ENCODE results near the gene JADE1.

JADE1 gene

DNA sequence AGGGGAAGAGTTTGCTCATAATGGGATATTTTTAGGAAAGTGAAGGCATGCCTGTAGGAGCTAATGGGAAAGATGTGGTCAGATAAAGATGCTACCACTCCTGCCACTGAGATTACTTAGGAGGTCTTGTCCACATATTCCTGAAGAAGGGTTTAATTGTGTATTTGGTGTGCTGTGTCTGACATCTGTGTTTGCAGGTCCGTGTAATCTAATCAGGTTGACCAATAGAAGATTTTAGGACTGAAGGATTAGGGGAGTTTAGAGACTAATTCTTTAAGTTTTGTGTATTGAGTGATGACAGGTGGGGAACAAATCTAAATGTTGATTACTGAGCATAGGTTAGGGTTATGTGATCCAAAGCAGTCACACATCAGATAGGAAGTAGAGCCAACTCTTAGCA lies 57.2 kb downstream of the JADE1 start:
- TF ChIP-seq POLR2AphosphoS5 (IDR thresholded peaks at IDR 0.05; ENCODE audit: low read depth, low read length) = no peak
- TF ChIP-seq SIN3A (IDR thresholded peaks at IDR 0.05; ENCODE audit: borderline replicate concordance, insufficient read depth, low read length) = no peak
- TF ChIP-seq TAF1 (IDR thresholded peaks at IDR 0.05; ENCODE audit: borderline replicate concordance, insufficient read depth, low read length) = no peak
- no peak for TF ChIP-seq REST (IDR thresholded peaks at IDR 0.05; ENCODE audit: insufficient read depth in 1 of 2, low read depth in 2 of 2, low read length in 2 of 2)
- TF ChIP-seq FOXP2 (optimal IDR thresholded peaks at IDR 0.05; ENCODE audit: borderline replicate concordance, extremely low read depth, extremely low read length, insufficient read depth) = no peak

GRCh38 chr4:128868758-128869157 lies 59.3 kb downstream of the JADE1 start:
- TF ChIP-seq TAF1 (IDR thresholded peaks at IDR 0.05; ENCODE audit: borderline replicate concordance, insufficient read depth, low read length) (no peak), REST (IDR thresholded peaks at IDR 0.05; ENCODE audit: insufficient read depth in 1 of 2, low read depth in 2 of 2, low read length in 2 of 2) (no peak), POLR2AphosphoS5 (IDR thresholded peaks at IDR 0.05; ENCODE audit: low read depth, low read length) (no peak), SIN3A (IDR thresholded peaks at IDR 0.05; ENCODE audit: borderline replicate concordance, insufficient read depth, low read length) (no peak), FOXP2 (optimal IDR thresholded peaks at IDR 0.05; ENCODE audit: borderline replicate concordance, extremely low read depth, extremely low read length, insufficient read depth) (no peak)

GRCh38 chr4:128869776-128870509 lies 60.4 kb downstream of the JADE1 start:
- TF ChIP-seq POLR2AphosphoS5 (IDR thresholded peaks at IDR 0.05; ENCODE audit: low read depth, low read length) (no peak), SIN3A (IDR thresholded peaks at IDR 0.05; ENCODE audit: borderline replicate concordance, insufficient read depth, low read length) (no peak), REST (IDR thresholded peaks at IDR 0.05; ENCODE audit: insufficient read depth in 1 of 2, low read depth in 2 of 2, low read length in 2 of 2) (no peak), TAF1 (IDR thresholded peaks at IDR 0.05; ENCODE audit: borderline replicate concordance, insufficient read depth, low read length) (no peak), FOXP2 (optimal IDR thresholded peaks at IDR 0.05; ENCODE audit: borderline replicate concordance, extremely low read depth, extremely low read length, insufficient read depth) (no peak)

DNA sequence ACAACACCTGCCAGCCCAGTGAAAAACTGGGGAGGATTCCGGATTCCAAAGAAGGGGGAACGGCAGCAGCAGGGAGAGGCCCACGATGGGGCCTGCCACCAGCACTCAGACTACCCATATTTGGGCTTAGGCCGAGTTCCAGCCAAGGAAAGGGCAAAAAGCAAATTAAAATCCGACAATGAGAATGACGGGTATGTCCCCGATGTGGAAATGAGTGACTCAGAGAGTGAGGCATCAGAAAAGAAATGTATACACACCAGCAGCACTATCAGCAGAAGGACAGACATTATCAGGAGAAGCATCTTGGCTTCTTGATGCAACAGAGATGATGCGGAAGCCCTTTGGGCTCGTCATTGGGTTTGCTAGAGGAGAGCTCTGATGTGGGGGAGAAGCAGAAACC lies 62.4 kb downstream of the JADE1 start:
- TF ChIP-seq TAF1 (IDR thresholded peaks at IDR 0.05; ENCODE audit: borderline replicate concordance, insufficient read depth, low read length) (no peak), REST (IDR thresholded peaks at IDR 0.05; ENCODE audit: insufficient read depth in 1 of 2, low read depth in 2 of 2, low read length in 2 of 2) (no peak), SIN3A (IDR thresholded peaks at IDR 0.05; ENCODE audit: borderline replicate concordance, insufficient read depth, low read length) (no peak), FOXP2 (optimal IDR thresholded peaks at IDR 0.05; ENCODE audit: borderline replicate concordance, extremely low read depth, extremely low read length, insufficient read depth) (no peak), POLR2AphosphoS5 (IDR thresholded peaks at IDR 0.05; ENCODE audit: low read depth, low read length) (no peak)
